Naive thymus-derived CD4-positive, alpha-beta T cell (primary cell): ENCODE data around the gene PPP1R7. TPM values are rescaled to one million over a fixed set of nuclear protein-coding genes. Genes with fewer than 3 reads are reported as not detected.
A peak's percentile ranks its signal among the peaks of the same experiment; 100 is the strongest.

Source experiments
- ATAC-seq: fragments of 150-1000 bp; cut with Tn5 transposase; 2 replicates; pipeline ENCODE4 v1.10.0; 2021; ENCODE audit warnings: mild to moderate bottlenecking, moderate library complexity
- CTCF ChIA-PET: fragments of 350-600 bp; sonication (Branson Sonifier 250); formaldehyde crosslinking; loops from one replicate; lab custom pipeline; 2021; ENCODE audit warnings: antibody characterized with exemption; lab: Charles Lee
- POLR2A ChIA-PET: fragments of 350-600 bp; sonication (Branson Sonifier 250); formaldehyde crosslinking; loops from one replicate; lab custom pipeline; 2021; ENCODE audit warnings: antibody characterized with exemption, inconsistent platforms; lab: Charles Lee
- DNase-seq, 9 donors: peaks; one replicate each; pipeline versions ENCODE4 v3.0.0 to v3.0.0-alpha.2; 2020 to 2022; ENCODE audit warnings: mixed read lengths in 1 of 9
- H3K27ac ChIP-seq: one replicate; pipeline ENCODE4 v1.7.0; 2013; ENCODE audit warnings: mild to moderate bottlenecking, low read depth, low read length, moderate library complexity
- H3K27me3 ChIP-seq, 2 donors: one replicate each; pipeline ENCODE4 v1.7.0; 2013; ENCODE audit warnings: low read length in 2 of 2, mild to moderate bottlenecking in 2 of 2, moderate library complexity in 2 of 2; ENCODE audit not compliant: control insufficient read depth in 2 of 2, insufficient read depth in 2 of 2
- H3K36me3 ChIP-seq, 3 experiments: 1 replicate in 2 of 3; 2 replicates in 1 of 3; pipeline ENCODE4 v1.7.0; 2013; ENCODE audit warnings: low read length in 3 of 3, mild to moderate bottlenecking in 3 of 3, moderate library complexity in 1 of 3; ENCODE audit not compliant: insufficient read depth in 3 of 3, control insufficient read depth in 2 of 3
- H3K4me1 ChIP-seq, 2 donors: one replicate each; pipeline ENCODE4 v1.7.0; 2013; ENCODE audit warnings: low read length in 2 of 2, mild to moderate bottlenecking in 2 of 2, moderate library complexity in 1 of 2; ENCODE audit not compliant: control insufficient read depth in 2 of 2, insufficient read depth in 2 of 2
- H3K4me3 ChIP-seq: 2 replicates; pipeline ENCODE4 v1.7.0; 2013; ENCODE audit warnings: mild to moderate bottlenecking, low read length
- H3K9me3 ChIP-seq, 3 experiments: 1 replicate in 2 of 3; 2 replicates in 1 of 3; pipeline ENCODE4 v1.7.0; 2013; ENCODE audit warnings: low read length in 3 of 3; ENCODE audit not compliant: control insufficient read depth in 2 of 3
- H3K27ac Mint-ChIP-seq, 9 donors: one replicate each; pipeline ENCODE4 v1.8.0; 2020 to 2022; ENCODE audit warnings: mixed read lengths in 9 of 9, mild to moderate bottlenecking in 8 of 9, moderate library complexity in 5 of 9, inconsistent platforms in 2 of 9
- H3K27me3 Mint-ChIP-seq, 5 donors: one replicate each; pipeline ENCODE4 v1.8.0; 2021 to 2022; ENCODE audit warnings: mixed read lengths in 5 of 5, mild to moderate bottlenecking in 1 of 5
- H3K36me3 Mint-ChIP-seq, 5 donors: one replicate each; pipeline ENCODE4 v1.8.0; 2020 to 2022; ENCODE audit warnings: mixed read lengths in 5 of 5, mild to moderate bottlenecking in 3 of 5, inconsistent platforms in 1 of 5
- H3K4me1 Mint-ChIP-seq, 7 donors: one replicate each; pipeline ENCODE4 v1.8.0; 2020 to 2022; ENCODE audit warnings: mixed read lengths in 7 of 7, mild to moderate bottlenecking in 3 of 7, inconsistent platforms in 1 of 7
- H3K4me3 Mint-ChIP-seq, 10 donors: one replicate each; pipeline ENCODE4 v1.8.0; 2020 to 2022; ENCODE audit warnings: mild to moderate bottlenecking in 10 of 10, mixed read lengths in 10 of 10, moderate library complexity in 6 of 10, inconsistent platforms in 2 of 10
- H3K9me3 Mint-ChIP-seq, 11 donors: one replicate each; pipeline ENCODE4 v1.8.0; 2020 to 2022; ENCODE audit warnings: mixed read lengths in 11 of 11, mild to moderate bottlenecking in 4 of 11, inconsistent platforms in 1 of 11, moderate library complexity in 1 of 11
- intact Hi-C, 2 donors: fragments of 100-400 bp; cut with micrococcal nuclease; formaldehyde crosslinking; loops; one replicate each; pipeline ENCODE4 v1.15.1; 2023
- polyA plus RNA-seq, 2 donors: library from polyadenylated mRNA; unstranded; fragments of 300-500 nt; fragmentation: Illumina TruSeq; gene quantifications; one replicate each; pipeline ENCODE4 v1.2.3, GENCODE V29; 2021
- total RNA-seq, 6 experiments: library from RNA in 5 of 6; stranded (reverse) in 5 of 6; gene quantifications; 1 replicate in 5 of 6; 2 replicates in 1 of 6; pipeline ENCODE4 v1.2.3 and lab custom pipeline; 2021 to 2026

PPP1R7 gene
- total and polyA plus RNA-seq, 7 experiments from 2014 or later: 39.2 to 122 (median 59.0) TPM

DNA sequence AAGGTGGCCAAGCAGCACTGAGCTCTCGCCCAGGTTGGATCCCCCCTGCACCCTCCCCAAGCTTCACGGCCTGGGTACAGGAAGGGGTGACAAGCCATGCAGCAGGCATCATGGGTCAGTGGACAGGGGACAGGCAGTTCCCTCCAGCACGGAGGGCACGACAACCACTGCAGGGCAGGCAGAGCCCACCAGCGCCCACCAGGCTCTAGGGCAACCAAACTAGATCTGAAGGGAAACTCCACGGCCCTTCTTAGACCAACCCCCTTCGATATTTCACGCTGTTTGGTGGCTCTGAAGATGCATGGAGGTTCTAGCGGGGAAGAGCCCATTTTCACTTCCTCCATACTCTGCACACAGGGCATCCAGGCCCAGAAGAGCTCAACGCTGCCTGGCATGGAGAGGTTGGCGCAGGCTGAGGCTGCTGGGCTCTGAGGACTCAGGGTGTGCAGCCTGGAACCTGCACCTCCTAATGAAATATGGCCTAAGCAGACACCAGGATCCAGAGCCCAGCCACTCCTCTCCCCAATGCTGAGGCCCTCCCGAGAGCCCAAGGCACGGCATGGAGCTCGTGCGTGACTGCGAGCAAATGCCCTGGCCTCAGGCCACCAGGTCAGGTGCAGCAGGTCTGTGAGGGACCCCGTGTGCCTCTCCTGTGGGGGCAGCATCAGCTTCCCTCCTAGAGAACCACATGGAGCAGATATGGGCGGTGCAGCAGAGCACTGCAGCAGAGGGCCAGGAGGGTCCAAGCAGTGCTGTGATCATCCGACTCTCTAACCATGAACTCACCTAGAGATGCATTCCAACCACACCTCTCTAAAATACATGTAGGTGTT is 39.4 kb upstream of the PPP1R7 start:
- DNase-seq (no peak), ATAC-seq (peak; percentile 17)
- H3K27me3 Mint-ChIP-seq: no peaks in the 10 kb centered on the region
- Histone ChIP-seq H3K9me3 (peaks cover 0 to 6% (median 0%) of the 10 kb centered on the region in 3 experiments), H3K27me3 (no peaks in the 10 kb centered on the region), H3K27ac (peak overlapping the region; percentile 70), H3K36me3 (peaks cover 0 to 23% (median 7%) of the 10 kb centered on the region in 3 experiments), H3K4me1 (peaks cover 36 to 42% of the 10 kb centered on the region in 2 donors), H3K4me3 (peak overlapping the region; percentile 56)
- H3K4me1 Mint-ChIP-seq: peaks cover 22 to 64% (median 63%) of the 10 kb centered on the region in 7 donors
- ChIA-PET CTCF (interaction anchor here (0.6 to 1.8 kb wide), 4 partner anchors 15 to 403 kb away, joined by 3 to 6 read pairs (median 4); partner anchors contain the start of gene PPP1R7), POLR2A (interaction anchor here (0.6 to 13.6 kb wide), 9 partner anchors 10 to 101 kb away, joined by 3 to 150 read pairs (median 4); partner anchors contain the start of genes MTERF4, PASK and PPP1R7)
- peak overlapping the region; percentile 68 to 89 (median 82) for H3K4me3 Mint-ChIP-seq
- intact Hi-C loops: no loop called here
- H3K9me3 Mint-ChIP-seq: peaks cover 0 to 11% (median 8%) of the 10 kb centered on the region in 11 donors
- H3K36me3 Mint-ChIP-seq: peaks cover 16 to 63% (median 34%) of the 10 kb centered on the region in 5 donors
- H3K27ac Mint-ChIP-seq: peak overlapping the region; percentile 81 to 99 (median 98)

DNA sequence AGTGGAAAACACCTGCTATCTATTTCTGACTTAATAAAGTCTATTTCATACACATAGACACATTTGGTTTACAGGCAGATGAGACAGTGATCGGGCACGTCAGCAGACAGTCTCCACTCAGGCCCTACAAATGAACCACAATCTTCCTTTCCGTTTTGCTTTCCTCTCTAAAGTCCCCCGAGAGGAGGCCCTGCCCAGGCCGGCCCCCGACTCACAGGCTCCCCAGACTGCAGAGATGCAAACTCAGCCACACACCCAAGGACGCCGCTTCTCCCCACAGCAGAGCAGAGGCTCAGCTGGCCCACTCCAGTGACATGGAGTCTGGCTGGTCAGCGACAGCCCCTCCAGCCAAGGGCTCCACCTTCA is 38.8 kb upstream of the PPP1R7 start:
- peak overlapping the region; percentile 70 for H3K27ac ChIP-seq
- Mint-ChIP-seq H3K9me3 (peaks cover 0 to 11% (median 8%) of the 10 kb centered on the region in 11 donors), H3K4me3 (peak overlapping the region; percentile 73 to 89 (median 83)), H3K36me3 (peaks cover 16 to 68% (median 34%) of the 10 kb centered on the region in 5 donors), H3K4me1 (peaks cover 22 to 58% (median 57%) of the 10 kb centered on the region in 7 donors), H3K27me3 (no peaks in the 10 kb centered on the region), H3K27ac (peak overlapping the region; percentile 77 to 99 (median 97))
- ATAC-seq: peak; percentile 36
- H3K27me3 ChIP-seq: no peaks in the 10 kb centered on the region
- POLR2A ChIA-PET: interaction anchor here (1.1 to 13.6 kb wide), 5 partner anchors 10 to 39 kb away, joined by 3 to 150 read pairs (median 68); partner anchors contain the start of genes MTERF4, PASK and PPP1R7
- CTCF ChIA-PET: interaction anchor here (0.6 to 1.8 kb wide), 2 partner anchors 39 to 402 kb away, joined by 4 to 6 read pairs; partner anchors contain the start of gene PPP1R7
- intact Hi-C loops: no loop called here
- H3K4me3 ChIP-seq: peak overlapping the region; percentile 56
- H3K9me3 ChIP-seq: peaks cover 0 to 6% (median 0%) of the 10 kb centered on the region in 3 experiments
- peaks cover 34 to 42% of the 10 kb centered on the region in 2 donors for H3K4me1 ChIP-seq
- peaks cover 0 to 23% (median 7%) of the 10 kb centered on the region in 3 experiments for H3K36me3 ChIP-seq
- peak in 2 of 9 donors; percentile 27 to 33 for DNase-seq

DNA sequence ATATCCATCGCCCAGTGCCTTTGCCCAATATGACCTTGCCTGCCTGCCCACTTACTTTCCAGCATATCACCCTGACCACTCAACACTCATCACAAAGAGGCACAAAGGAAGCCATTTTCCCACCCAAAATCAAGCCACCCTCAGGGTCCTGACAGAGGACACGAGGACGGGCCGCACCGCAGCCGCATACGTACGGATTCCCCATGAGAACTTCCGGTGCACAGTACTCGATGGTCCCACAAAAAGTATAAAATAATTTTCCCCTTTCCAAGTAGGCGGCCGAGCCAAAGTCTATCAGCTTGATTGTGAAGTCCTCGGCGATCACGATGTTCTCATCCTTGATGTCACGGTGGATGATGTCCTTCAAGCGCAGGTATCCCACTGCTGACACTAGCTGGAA is 38.2 kb upstream of the PPP1R7 start:
- ChIA-PET POLR2A (interaction anchor here (1.5 to 13.6 kb wide), 6 partner anchors 10 to 38 kb away, joined by 3 to 150 read pairs (median 38); partner anchors contain the start of genes MTERF4, PASK and PPP1R7), CTCF (interaction anchor here (1.8 kb wide), 1 partner anchor 38 kb away, joined by 4 read pairs; the partner anchor contains the start of gene PPP1R7)
- no peaks in the 10 kb centered on the region for H3K27me3 Mint-ChIP-seq
- intact Hi-C loops: loop anchor here in 1 of 2 donors (1.0 kb wide), 1 partner anchor 10 kb away; the partner anchor contains the start of gene MTERF4
- no peak for DNase-seq
- Histone ChIP-seq H3K9me3 (peaks cover 0 to 6% (median 0%) of the 10 kb centered on the region in 3 experiments), H3K4me3 (peak overlapping the region; percentile 56), H3K27me3 (no peaks in the 10 kb centered on the region), H3K4me1 (peaks cover 31 to 37% of the 10 kb centered on the region in 2 donors), H3K36me3 (peaks cover 0 to 19% (median 6%) of the 10 kb centered on the region in 3 experiments), H3K27ac (peak overlapping the region; percentile 70)
- peaks cover 0 to 11% (median 8%) of the 10 kb centered on the region in 11 donors for H3K9me3 Mint-ChIP-seq
- peak overlapping the region; percentile 65 to 89 (median 82) for H3K4me3 Mint-ChIP-seq
- ATAC-seq: no peak
- peaks cover 22 to 52% (median 51%) of the 10 kb centered on the region in 7 donors for H3K4me1 Mint-ChIP-seq
- H3K27ac Mint-ChIP-seq: peak overlapping the region; percentile 62 to 99 (median 97)
- H3K36me3 Mint-ChIP-seq: peaks cover 16 to 66% (median 35%) of the 10 kb centered on the region in 5 donors

DNA sequence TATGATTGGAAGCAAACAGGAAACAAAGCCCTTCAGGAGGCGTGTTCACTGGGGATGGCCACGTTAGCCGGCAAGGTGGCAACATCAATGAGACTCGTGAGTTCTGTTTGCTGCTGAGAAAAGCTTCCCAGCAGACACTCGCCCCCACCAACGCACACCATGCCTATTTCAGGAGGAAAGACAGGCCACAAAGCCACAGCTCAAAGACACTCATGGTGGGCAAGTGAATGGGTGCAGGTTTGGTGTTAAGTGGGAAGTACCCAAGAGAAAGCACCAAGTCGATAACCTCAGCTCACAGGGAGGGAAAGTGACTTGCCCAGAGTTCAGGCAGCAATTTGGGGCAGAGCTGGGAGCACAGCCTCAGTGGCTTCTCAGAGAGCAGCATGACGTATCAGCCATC is 37.7 kb upstream of the PPP1R7 start:
- no peaks in the 10 kb centered on the region for H3K27me3 Mint-ChIP-seq
- CTCF ChIA-PET: interaction anchor here (0.9 kb wide), 1 partner anchor 17 kb away, joined by 3 read pairs; no protein-coding TSS in a partner anchor
- peaks cover 16 to 68% (median 36%) of the 10 kb centered on the region in 5 donors for H3K36me3 Mint-ChIP-seq
- Histone ChIP-seq H3K4me1 (peaks cover 26 to 32% of the 10 kb centered on the region in 2 donors), H3K36me3 (peaks cover 0 to 16% (median under 1%) of the 10 kb centered on the region in 3 experiments), H3K27ac (peak overlapping the region; percentile 70), H3K4me3 (peak overlapping the region; percentile 56), H3K27me3 (no peaks in the 10 kb centered on the region), H3K9me3 (peaks cover 0 to 6% (median 0%) of the 10 kb centered on the region in 3 experiments)
- ATAC-seq (peak; percentile 42), DNase-seq (peak in 4 of 9 donors; percentile 25 to 42 (median 32))
- intact Hi-C loops: loop anchor here in 1 of 2 donors (1.0 kb wide), 1 partner anchor 10 kb away; the partner anchor contains the start of gene MTERF4
- H3K4me1 Mint-ChIP-seq: peaks cover 22 to 47% (median 45%) of the 10 kb centered on the region in 7 donors
- H3K9me3 Mint-ChIP-seq: peaks cover 0 to 11% (median 8%) of the 10 kb centered on the region in 11 donors
- peak overlapping the region; percentile 62 to 99 (median 97) for H3K27ac Mint-ChIP-seq
- POLR2A ChIA-PET: interaction anchor here (1.5 to 13.6 kb wide), 6 partner anchors 9 to 37 kb away, joined by 3 to 150 read pairs (median 38); partner anchors contain the start of genes MTERF4, PASK and PPP1R7
- peak overlapping the region; percentile 65 to 89 (median 82) for H3K4me3 Mint-ChIP-seq

DNA sequence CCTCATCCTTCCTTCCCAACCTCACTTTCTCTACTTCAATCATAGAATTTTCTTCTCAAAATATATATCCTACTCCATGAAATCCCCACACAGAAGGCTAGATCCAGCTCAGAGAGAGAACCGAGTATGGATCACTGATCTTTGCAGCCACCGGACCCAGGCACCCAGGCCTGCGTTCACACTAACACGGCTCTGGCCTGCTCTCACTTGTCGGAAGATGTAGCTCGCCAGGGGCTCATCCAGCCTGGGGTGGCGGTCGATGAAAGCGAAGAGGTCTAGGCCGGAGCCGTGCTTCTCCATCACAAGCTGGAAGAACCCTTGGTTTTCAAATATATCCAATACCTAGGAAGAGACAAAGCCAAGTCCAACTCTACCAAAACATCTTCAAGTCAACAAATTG is 35.4 kb upstream of the PPP1R7 start:
- peak overlapping the region in 2 of 9 donors; percentile 53 to 60 for H3K27ac Mint-ChIP-seq
- Histone ChIP-seq H3K36me3 (peaks cover 0 to 6% (median 0%) of the 10 kb centered on the region in 3 experiments), H3K4me3 (no peak overlapping the region), H3K27ac (no peak overlapping the region), H3K4me1 (peaks cover 6 to 13% of the 10 kb centered on the region in 2 donors), H3K27me3 (no peaks in the 10 kb centered on the region), H3K9me3 (no peaks in the 10 kb centered on the region)
- peaks cover 15 to 65% (median 32%) of the 10 kb centered on the region in 5 donors for H3K36me3 Mint-ChIP-seq
- H3K27me3 Mint-ChIP-seq: no peaks in the 10 kb centered on the region
- H3K4me1 Mint-ChIP-seq: peaks cover 10 to 29% (median 24%) of the 10 kb centered on the region in 7 donors
- no peak overlapping the region for H3K4me3 Mint-ChIP-seq
- CTCF ChIA-PET: interaction anchor here (0.5 kb wide), 1 partner anchor 17 kb away, joined by 5 read pairs; no protein-coding TSS in a partner anchor
- intact Hi-C loops: no loop called here
- ATAC-seq: no peak
- peaks cover 0 to 4% (median 0%) of the 10 kb centered on the region in 11 donors for H3K9me3 Mint-ChIP-seq
- no peak for DNase-seq
- POLR2A ChIA-PET: interaction anchor here (1.7 kb wide), 1 partner anchor 35 kb away, joined by 5 read pairs; the partner anchor contains the start of gene PASK
